ENCODE data around the gene INF2. TPM values are rescaled to one million over a fixed set of nuclear protein-coding genes. Genes with fewer than 3 reads are reported as not detected.

Gene INF2
- total RNA-seq, 3 donors from 2014 or later: 132 to 216 (median 176) TPM

- Histone ChIP-seq H3K9me3 (no peaks in the 10 kb centered on the region), H3K4me3 (no peak overlapping the region), H3K36me3 (ENCODE audit: low read depth) (no peaks in the 10 kb centered on the region), H3K4me1 (ENCODE audit: low read depth) (peaks cover 19% of the 10 kb centered on the region)
- intact Hi-C loops (cut with DNase I, micrococcal nuclease): no loop called here
- no peak for TF ChIP-seq CTCF (IDR thresholded peaks at IDR 0.05)
- no peak for ATAC-seq
- no peak for DNase-seq
These were observed 40.4 kb downstream of the INF2 start for GRCh38 chr14:104729835-104730181.

GRCh38 chr14:104730487-104730886 is 41.1 kb downstream of the INF2 start:
- no peaks in the 10 kb centered on the region for H3K9me3 ChIP-seq
- H3K36me3 ChIP-seq (ENCODE audit: low read depth): no peaks in the 10 kb centered on the region
- H3K4me3 ChIP-seq: no peak overlapping the region
- H3K4me1 ChIP-seq (ENCODE audit: low read depth): peaks cover 15% of the 10 kb centered on the region
- DNase-seq (no peak), ATAC-seq (no peak)
- intact Hi-C loops (cut with DNase I, micrococcal nuclease): no loop called here
- TF ChIP-seq CTCF (IDR thresholded peaks at IDR 0.05): no peak

GRCh38 chr14:104731320-104732294 is 42.2 kb downstream of the INF2 start:
- Histone ChIP-seq H3K4me1 (ENCODE audit: low read depth) (peaks cover 15% of the 10 kb centered on the region), H3K36me3 (ENCODE audit: low read depth) (no peaks in the 10 kb centered on the region), H3K4me3 (no peak overlapping the region), H3K9me3 (no peaks in the 10 kb centered on the region)
- DNase-seq: no peak
- ATAC-seq: no peak
- no peak for TF ChIP-seq CTCF (IDR thresholded peaks at IDR 0.05)
- intact Hi-C loops (cut with DNase I, micrococcal nuclease): no loop called here

GRCh38 chr14:104732355-104732804 is 43.0 kb downstream of the INF2 start:
- Histone ChIP-seq H3K4me1 (ENCODE audit: low read depth) (peaks cover 15% of the 10 kb centered on the region), H3K9me3 (no peaks in the 10 kb centered on the region), H3K4me3 (no peak overlapping the region), H3K36me3 (ENCODE audit: low read depth) (no peaks in the 10 kb centered on the region)
- DNase-seq (peak; percentile 89 to 93 (median 91)), ATAC-seq (peak; percentile 84)
- no peak for TF ChIP-seq CTCF (IDR thresholded peaks at IDR 0.05)
- intact Hi-C loops (cut with DNase I, micrococcal nuclease): no loop called here

GRCh38 chr14:104732931-104733681 is 43.7 kb downstream of the INF2 start:
- DNase-seq: peak; percentile 83 to 87 (median 84)
- intact Hi-C loops (cut with DNase I, micrococcal nuclease): no loop called here
- TF ChIP-seq CTCF (IDR thresholded peaks at IDR 0.05): no peak
- Histone ChIP-seq H3K9me3 (no peaks in the 10 kb centered on the region), H3K4me1 (ENCODE audit: low read depth) (peaks cover 15% of the 10 kb centered on the region), H3K4me3 (no peak overlapping the region), H3K36me3 (ENCODE audit: low read depth) (no peaks in the 10 kb centered on the region)
- ATAC-seq: peak; percentile 79
